ENCODE measurements around the gene CEP72.

GRCh38 chr5:673831-674629 lies 61.9 kb downstream of the CEP72 start:
- TF ChIP-seq MAX (IDR thresholded peaks at IDR 0.05): no peak
- no peak for TF ChIP-seq RAD21 (IDR thresholded peaks at IDR 0.05; ENCODE audit: low read depth)
- no peak for TF ChIP-seq REST (IDR thresholded peaks at IDR 0.05; ENCODE audit: low read depth)
- TF ChIP-seq TAF1 (IDR thresholded peaks at IDR 0.05; ENCODE audit: low read depth): no peak
- no peak for TF ChIP-seq TCF12 (IDR thresholded peaks at IDR 0.05; ENCODE audit: low read depth)
- TF ChIP-seq NFIC (IDR thresholded peaks at IDR 0.05): no peak
- no peak for TF ChIP-seq FOXM1 (IDR thresholded peaks at IDR 0.05; ENCODE audit: borderline replicate concordance, low read depth)

Data from Ishikawa (cell line).